Glutamatergic neuron (in vitro differentiated cells): ENCODE results near the gene MORF4L1. TPM values are rescaled to one million over a fixed set of nuclear protein-coding genes. Genes with fewer than 3 reads are reported as not detected.

Experiments used
- DNase-seq: peaks from one replicate; pipeline ENCODE4 v3.0.0; 2022
- H3K27ac Mint-ChIP-seq: one replicate; pipeline ENCODE4 v1.8.0; 2020; ENCODE audit warnings: mild to moderate bottlenecking, mixed read lengths, inconsistent platforms; ENCODE audit not compliant: unreplicated experiment
- H3K27me3 Mint-ChIP-seq: one replicate; pipeline ENCODE4 v1.8.0; 2020; ENCODE audit warnings: mild to moderate bottlenecking, moderate library complexity, mixed read lengths, inconsistent platforms; ENCODE audit not compliant: unreplicated experiment
- H3K36me3 Mint-ChIP-seq: one replicate; pipeline ENCODE4 v1.8.0; 2020; ENCODE audit warnings: mild to moderate bottlenecking, mixed read lengths, inconsistent platforms; ENCODE audit not compliant: unreplicated experiment
- H3K4me1 Mint-ChIP-seq: one replicate; pipeline ENCODE4 v1.8.0; 2020; ENCODE audit warnings: mild to moderate bottlenecking, low read depth, mixed read lengths, inconsistent platforms; ENCODE audit not compliant: unreplicated experiment
- H3K4me3 Mint-ChIP-seq: one replicate; pipeline ENCODE4 v1.8.0; 2020; ENCODE audit warnings: mild to moderate bottlenecking, mixed read lengths, inconsistent platforms; ENCODE audit not compliant: unreplicated experiment
- H3K9me3 Mint-ChIP-seq: one replicate; pipeline ENCODE4 v1.8.0; 2020; ENCODE audit warnings: mild to moderate bottlenecking, moderate library complexity, mixed read lengths, inconsistent platforms; ENCODE audit not compliant: unreplicated experiment
- long read RNA-seq: library from polyadenylated mRNA; unstranded; transcript quantifications from one replicate; pipeline ENCODE4 v2.0.0, GENCODE V29; 2020; ENCODE audit not compliant: unreplicated experiment
- total RNA-seq: library from RNA; stranded (reverse); fragmentation: NEBNext Ultra II Directional; extraction: Animal tissue kit (Norgen Biotek cat#: 25700); gene quantifications from one replicate; pipeline ENCODE4 v1.2.1, GENCODE V29; 2021; ENCODE audit not compliant: unreplicated experiment
- TF ChIP-seq, protein P1 (sequence below): fragments of 200-600 bp; sonication (generic); IDR thresholded peaks from one replicate; pipeline ENCODE4 v1.5.0; 2021; ENCODE audit not compliant: partially characterized antibody, unreplicated experiment

The MORF4L1 gene, protein sequence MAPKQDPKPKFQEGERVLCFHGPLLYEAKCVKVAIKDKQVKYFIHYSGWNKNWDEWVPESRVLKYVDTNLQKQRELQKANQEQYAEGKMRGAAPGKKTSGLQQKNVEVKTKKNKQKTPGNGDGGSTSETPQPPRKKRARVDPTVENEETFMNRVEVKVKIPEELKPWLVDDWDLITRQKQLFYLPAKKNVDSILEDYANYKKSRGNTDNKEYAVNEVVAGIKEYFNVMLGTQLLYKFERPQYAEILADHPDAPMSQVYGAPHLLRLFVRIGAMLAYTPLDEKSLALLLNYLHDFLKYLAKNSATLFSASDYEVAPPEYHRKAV
- total RNA-seq = 379 TPM
- long read RNA-seq, transcript MORF4L1-201 (13 exons, 2,359 nt) = minor isoform, 6 of 222 reads
- long read RNA-seq, transcript MORF4L1-203 (12 exons, 1,880 nt) = major isoform, 182 of 222 reads
- long read RNA-seq, partial matches to known transcripts = 10 of 222 reads
- long read RNA-seq, other reads (novel, unspliced or antisense) = 20 of 222 reads

DNA sequence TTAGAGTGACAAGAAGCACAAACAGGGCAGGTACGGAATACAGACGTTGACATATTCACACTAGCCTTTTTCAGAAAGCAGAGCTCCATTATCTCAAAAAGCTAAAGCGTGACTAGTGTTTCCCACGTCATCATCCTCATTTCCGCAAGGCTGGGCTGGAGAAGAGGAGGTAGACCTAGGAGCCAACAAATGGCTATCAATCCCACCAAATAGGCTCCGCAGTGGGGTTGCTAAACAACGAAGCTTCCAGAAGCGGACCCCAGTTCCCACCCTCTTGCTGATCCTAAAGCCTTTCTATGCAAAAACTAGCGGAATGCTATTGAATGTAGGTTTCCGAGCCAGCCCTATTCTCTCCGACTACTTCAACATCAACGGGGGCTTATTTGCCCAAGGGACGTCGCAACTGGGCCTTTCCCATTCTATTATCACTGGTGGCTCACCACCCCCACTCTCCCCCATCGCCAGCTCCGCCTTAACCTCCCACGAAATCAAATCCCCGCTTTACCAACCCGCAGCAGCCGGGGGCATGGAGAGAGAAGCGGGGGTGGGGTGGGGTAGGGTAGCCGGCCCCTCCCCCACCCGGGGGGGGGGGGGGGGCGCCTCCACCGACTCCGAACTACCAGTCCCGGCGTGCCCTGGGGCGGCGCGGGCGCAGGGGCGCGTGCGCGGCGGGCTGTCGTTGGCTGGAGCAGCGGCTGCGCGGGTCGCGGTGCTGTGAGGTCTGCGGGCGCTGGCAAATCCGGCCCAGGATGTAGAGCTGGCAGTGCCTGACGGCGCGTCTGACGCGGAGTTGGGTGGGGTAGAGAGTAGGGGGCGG lies at the start of gene MORF4L1:
TSS of gene MORF4L1 (plus strand) at position 736 of the 817 bp plus-strand sequence. CDS start 128 bp downstream, outside the sequence.
- H3K4me1 Mint-ChIP-seq = peaks cover 17% of the 10 kb centered on the region
- H3K4me3 Mint-ChIP-seq = peak within 1 kb of the TSS; percentile 96
- TF ChIP-seq, protein P1, sequence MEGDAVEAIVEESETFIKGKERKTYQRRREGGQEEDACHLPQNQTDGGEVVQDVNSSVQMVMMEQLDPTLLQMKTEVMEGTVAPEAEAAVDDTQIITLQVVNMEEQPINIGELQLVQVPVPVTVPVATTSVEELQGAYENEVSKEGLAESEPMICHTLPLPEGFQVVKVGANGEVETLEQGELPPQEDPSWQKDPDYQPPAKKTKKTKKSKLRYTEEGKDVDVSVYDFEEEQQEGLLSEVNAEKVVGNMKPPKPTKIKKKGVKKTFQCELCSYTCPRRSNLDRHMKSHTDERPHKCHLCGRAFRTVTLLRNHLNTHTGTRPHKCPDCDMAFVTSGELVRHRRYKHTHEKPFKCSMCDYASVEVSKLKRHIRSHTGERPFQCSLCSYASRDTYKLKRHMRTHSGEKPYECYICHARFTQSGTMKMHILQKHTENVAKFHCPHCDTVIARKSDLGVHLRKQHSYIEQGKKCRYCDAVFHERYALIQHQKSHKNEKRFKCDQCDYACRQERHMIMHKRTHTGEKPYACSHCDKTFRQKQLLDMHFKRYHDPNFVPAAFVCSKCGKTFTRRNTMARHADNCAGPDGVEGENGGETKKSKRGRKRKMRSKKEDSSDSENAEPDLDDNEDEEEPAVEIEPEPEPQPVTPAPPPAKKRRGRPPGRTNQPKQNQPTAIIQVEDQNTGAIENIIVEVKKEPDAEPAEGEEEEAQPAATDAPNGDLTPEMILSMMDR = no peak
- H3K9me3 Mint-ChIP-seq = peaks cover 26% of the 10 kb centered on the region
- peak within 1 kb of the TSS; percentile 100 for H3K27ac Mint-ChIP-seq
- H3K36me3 Mint-ChIP-seq = no peaks in the 10 kb centered on the region
- peaks cover 23% of the 10 kb centered on the region for H3K27me3 Mint-ChIP-seq
- DNase-seq = peak; percentile 99

DNA sequence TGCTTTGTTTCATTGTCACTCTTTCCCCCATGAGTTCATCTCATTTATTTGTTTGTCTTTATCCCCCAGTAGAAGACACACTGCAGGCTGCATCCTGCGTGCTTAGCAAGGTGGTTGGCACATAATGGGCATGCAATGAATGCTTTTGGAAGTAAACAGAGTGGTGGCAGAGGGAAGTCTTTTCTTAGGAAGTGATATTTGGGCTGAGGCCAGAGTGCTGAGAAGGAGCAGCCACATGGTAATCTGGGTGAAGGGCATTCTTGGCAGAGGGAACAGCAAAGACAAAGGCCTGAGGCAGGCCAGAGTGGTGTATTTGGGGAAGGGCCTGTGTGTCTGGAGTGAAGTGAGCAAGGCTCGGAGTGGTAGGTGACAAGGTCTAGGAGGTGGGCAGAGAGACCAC lies 43.8 kb upstream of the MORF4L1 start:
- DNase-seq = no peak
- Mint-ChIP-seq H3K4me1 (peaks cover 3% of the 10 kb centered on the region), H3K36me3 (no peaks in the 10 kb centered on the region), H3K27me3 (no peaks in the 10 kb centered on the region), H3K27ac (no peak overlapping the region), H3K9me3 (peaks cover 4% of the 10 kb centered on the region), H3K4me3 (no peak overlapping the region)
- TF ChIP-seq, protein P1 = no peak

DNA sequence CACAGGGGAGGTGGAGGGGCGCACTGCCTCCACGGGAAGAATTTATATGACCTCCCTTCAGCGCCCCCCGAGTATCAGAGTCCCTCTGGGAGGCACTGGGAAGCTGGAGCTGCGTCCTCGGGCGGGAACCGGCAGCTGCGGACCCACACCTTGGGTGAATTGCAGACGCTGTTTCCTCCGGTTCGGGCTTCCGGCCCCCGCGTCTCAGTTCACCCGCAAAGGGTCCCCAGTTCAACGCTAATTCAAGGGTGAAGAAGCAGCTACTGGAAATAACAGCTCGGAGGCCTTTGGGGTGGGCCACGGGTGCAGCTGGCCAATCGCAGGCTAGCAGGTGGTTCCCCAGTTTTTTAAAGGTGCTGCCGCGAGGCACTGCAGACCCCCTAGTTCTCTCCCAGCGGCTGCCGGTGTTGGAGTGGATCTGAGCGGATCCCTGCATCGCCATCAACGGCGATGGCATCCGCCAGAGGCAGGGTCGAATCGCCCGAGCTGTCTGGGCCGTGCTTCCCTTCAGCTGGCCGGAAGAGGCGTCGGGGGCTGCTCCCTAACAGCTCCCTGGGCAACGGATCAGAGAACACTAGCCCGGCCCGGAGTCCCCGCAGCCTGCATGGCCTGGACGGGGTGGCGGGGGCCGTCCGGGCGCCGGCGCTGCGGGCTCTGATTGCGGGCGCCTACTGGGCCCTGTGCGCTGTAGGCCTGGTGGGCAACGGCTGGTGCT lies 42.0 kb upstream of the MORF4L1 start:
- no peak for DNase-seq
- no peaks in the 10 kb centered on the region for H3K36me3 Mint-ChIP-seq
- H3K27ac Mint-ChIP-seq = no peak overlapping the region

DNA sequence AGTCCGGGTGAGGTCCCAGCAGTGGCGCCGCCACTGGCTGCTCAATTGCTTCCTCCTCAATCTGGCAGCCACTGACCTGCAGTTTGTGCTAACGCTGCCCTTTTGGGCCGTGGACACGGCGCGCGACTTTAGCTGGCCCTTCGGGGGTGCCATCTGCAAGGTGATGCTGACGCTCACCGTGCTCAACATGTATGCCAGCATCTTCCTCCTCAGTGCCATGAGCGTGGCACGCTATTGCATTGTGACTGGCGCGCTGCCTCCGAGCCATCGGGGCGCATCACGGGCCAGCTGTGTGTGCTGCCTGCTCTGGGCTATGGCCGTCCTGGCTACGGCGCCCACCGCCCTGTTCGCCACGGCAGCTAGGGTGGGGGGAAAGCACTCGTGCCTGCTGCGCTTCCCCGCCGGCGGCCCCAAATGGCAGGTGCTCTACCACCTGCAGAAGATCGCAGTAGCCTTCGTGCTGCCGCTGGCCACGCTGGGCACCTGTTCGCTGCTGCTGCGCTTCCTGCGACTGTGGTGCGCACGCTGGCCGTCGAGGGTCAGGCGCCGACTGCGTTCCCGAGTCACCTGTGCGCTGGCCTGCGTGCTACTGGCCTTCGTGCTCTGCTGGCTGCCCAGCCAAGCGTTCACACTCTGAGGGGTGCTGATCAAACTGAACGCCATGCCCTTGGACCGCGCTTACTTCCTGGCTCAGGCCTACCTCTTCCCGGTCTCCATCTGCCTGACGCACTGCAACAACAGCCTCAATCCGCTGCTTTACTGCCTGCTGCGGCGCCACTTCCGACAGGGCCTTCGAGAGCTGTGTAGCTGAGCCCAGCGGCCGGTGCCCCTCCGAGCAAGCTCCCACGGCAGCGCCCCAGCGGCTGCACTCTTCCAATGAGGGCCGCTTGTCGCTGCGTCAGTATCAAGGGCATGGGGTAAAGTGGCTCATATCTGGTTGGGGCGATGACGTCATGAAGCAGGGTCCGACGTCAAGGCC lies 41.2 kb upstream of the MORF4L1 start:
- TF ChIP-seq, protein P1 = no peak
- no peaks in the 10 kb centered on the region for H3K27me3 Mint-ChIP-seq
- no peak overlapping the region for H3K4me3 Mint-ChIP-seq
- H3K9me3 Mint-ChIP-seq = peaks cover 2% of the 10 kb centered on the region
- no peak overlapping the region for H3K27ac Mint-ChIP-seq
- no peaks in the 10 kb centered on the region for H3K36me3 Mint-ChIP-seq
- no peak for DNase-seq
- H3K4me1 Mint-ChIP-seq = no peaks in the 10 kb centered on the region

More for the DNA sequence above, 42.0 kb upstream of the MORF4L1 start:
- Mint-ChIP-seq H3K4me1 (peaks cover 3% of the 10 kb centered on the region), H3K9me3 (peaks cover 2% of the 10 kb centered on the region), H3K27me3 (no peaks in the 10 kb centered on the region), H3K4me3 (no peak overlapping the region)
- TF ChIP-seq, protein P1 = no peak
